H1 (cell line): ENCODE data around the gene PKP3.

ENCODE experiments used
- CREB1 ChIP-seq: IDR thresholded peaks from 2 replicates; pipeline ENCODE4 v1.6.1; 2012; ENCODE audit warnings: inconsistent platforms
- GABPA ChIP-seq: IDR thresholded peaks from 2 replicates; pipeline ENCODE4 v1.6.1; 2011; ENCODE audit warnings: mild to moderate bottlenecking, low read length, moderate library complexity, borderline replicate concordance; ENCODE audit not compliant: insufficient read depth
- POLR2A ChIP-seq, 2 experiments: IDR thresholded peaks; 1 replicate in 1 of 2; 2 replicates in 1 of 2; pipeline ENCODE4 v1.6.1; 2011; ENCODE audit warnings: low read depth in 2 of 2, low read length in 2 of 2, mild to moderate bottlenecking in 2 of 2; ENCODE audit errors: control extremely low read depth in 1 of 2
- RBBP5 ChIP-seq: IDR thresholded peaks from 2 replicates; pipeline ENCODE4 v1.7.1; 2012; ENCODE audit warnings: low read depth, mild to moderate bottlenecking, inconsistent platforms, low read length, moderate library complexity, borderline replicate concordance
- TF ChIP-seq, protein P1 (sequence below), 3 experiments: IDR thresholded peaks; 1 replicate in 2 of 3; 2 replicates in 1 of 3; pipeline versions ENCODE4 v1.5.1 to v1.6.1; 2011; ENCODE audit warnings: low read length in 3 of 3, mild to moderate bottlenecking in 3 of 3, inconsistent platforms in 2 of 3, low read depth in 1 of 3, moderate library complexity in 1 of 3; ENCODE audit not compliant: insufficient read depth in 1 of 3; ENCODE audit errors: control extremely low read depth in 1 of 3

DNA sequence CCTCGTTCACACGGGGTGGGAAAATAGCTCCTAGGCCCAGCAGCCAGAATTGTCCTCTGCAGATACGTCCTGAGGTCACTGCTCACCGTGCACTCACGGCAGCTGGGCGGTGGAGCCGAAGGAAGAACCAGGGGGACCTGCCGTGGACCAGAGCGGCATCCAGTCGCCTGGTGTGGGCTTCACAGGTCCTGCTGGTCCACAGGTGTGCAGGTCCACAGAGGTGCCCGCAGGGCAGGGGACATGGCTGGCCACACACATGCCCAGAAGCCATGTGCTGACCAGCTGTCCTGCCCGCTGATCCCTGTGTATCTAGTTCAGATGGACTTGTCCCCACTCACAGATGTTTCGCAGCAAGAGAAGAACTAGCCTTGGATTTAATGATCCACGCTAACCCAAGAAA, 10.6 kb upstream of the PKP3 start:
- TF ChIP-seq RBBP5 (no peak), CREB1 (no peak), GABPA (no peak), POLR2A (IDR thresholded peaks at IDR 0.05; ENCODE audit: control extremely low read depth in 1 of 2, low read depth in 2 of 2, low read length in 2 of 2) (no peak)
- TF ChIP-seq, protein P1, sequence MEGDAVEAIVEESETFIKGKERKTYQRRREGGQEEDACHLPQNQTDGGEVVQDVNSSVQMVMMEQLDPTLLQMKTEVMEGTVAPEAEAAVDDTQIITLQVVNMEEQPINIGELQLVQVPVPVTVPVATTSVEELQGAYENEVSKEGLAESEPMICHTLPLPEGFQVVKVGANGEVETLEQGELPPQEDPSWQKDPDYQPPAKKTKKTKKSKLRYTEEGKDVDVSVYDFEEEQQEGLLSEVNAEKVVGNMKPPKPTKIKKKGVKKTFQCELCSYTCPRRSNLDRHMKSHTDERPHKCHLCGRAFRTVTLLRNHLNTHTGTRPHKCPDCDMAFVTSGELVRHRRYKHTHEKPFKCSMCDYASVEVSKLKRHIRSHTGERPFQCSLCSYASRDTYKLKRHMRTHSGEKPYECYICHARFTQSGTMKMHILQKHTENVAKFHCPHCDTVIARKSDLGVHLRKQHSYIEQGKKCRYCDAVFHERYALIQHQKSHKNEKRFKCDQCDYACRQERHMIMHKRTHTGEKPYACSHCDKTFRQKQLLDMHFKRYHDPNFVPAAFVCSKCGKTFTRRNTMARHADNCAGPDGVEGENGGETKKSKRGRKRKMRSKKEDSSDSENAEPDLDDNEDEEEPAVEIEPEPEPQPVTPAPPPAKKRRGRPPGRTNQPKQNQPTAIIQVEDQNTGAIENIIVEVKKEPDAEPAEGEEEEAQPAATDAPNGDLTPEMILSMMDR (IDR thresholded peaks at IDR 0.05; ENCODE audit: control extremely low read depth in 1 of 3, insufficient read depth in 1 of 3, low read depth in 1 of 3, low read length in 3 of 3), result no peak
